KMS-11 (cell line): ENCODE results near the gene RPTOR.

Experiments
- H2AFZ ChIP-seq: fragments of 200-600 bp; sonication (generic); 2 replicates; pipeline ENCODE4 v1.6.1; 2016; ENCODE audit warnings: antibody characterized with exemption, mixed run types, low read depth
- H3K27ac ChIP-seq: fragments of 200-600 bp; sonication (generic); 2 replicates; pipeline ENCODE4 v1.6.1; 2016; ENCODE audit warnings: mild to moderate bottlenecking, mixed run types
- H3K27me3 ChIP-seq: fragments of 200-600 bp; sonication (generic); 2 replicates; pipeline ENCODE4 v1.6.1; 2017; ENCODE audit warnings: mild to moderate bottlenecking, low read depth, mixed run types, moderate library complexity; ENCODE audit not compliant: insufficient read depth
- H3K36me3 ChIP-seq: fragments of 200-600 bp; sonication (generic); 2 replicates; pipeline ENCODE4 v1.6.1; 2017; ENCODE audit warnings: mild to moderate bottlenecking, mixed run types; ENCODE audit not compliant: insufficient read depth
- H3K4me1 ChIP-seq: fragments of 200-600 bp; sonication (generic); 2 replicates; pipeline ENCODE4 v1.6.1; 2016; ENCODE audit warnings: mild to moderate bottlenecking, low read depth, mixed run types; ENCODE audit not compliant: poor library complexity, severe bottlenecking
- H3K4me2 ChIP-seq: fragments of 200-600 bp; sonication (generic); 2 replicates; pipeline ENCODE4 v1.7.0; 2016; ENCODE audit warnings: mild to moderate bottlenecking, mixed run types
- H3K4me3 ChIP-seq: fragments of 200-600 bp; sonication (generic); IDR thresholded peaks from 2 replicates; pipeline ENCODE4 v1.6.1; 2017; ENCODE audit warnings: low read depth, low read length, mixed read lengths; ENCODE audit not compliant: insufficient read depth
- H3K79me2 ChIP-seq: fragments of 200-600 bp; sonication (generic); 2 replicates; pipeline ENCODE4 v1.6.1; 2016; ENCODE audit warnings: low read depth, mixed run types; ENCODE audit not compliant: insufficient read depth
- H3K9ac ChIP-seq: fragments of 200-600 bp; sonication (generic); 2 replicates; pipeline ENCODE4 v1.6.1; 2016; ENCODE audit warnings: mild to moderate bottlenecking, mixed run types
- H4K20me1 ChIP-seq: fragments of 200-600 bp; sonication (generic); 2 replicates; pipeline ENCODE4 v1.6.1; 2016; ENCODE audit warnings: mild to moderate bottlenecking, mixed run types; ENCODE audit not compliant: insufficient read depth
- CTCF ChIP-seq: fragments of 200-600 bp; sonication (generic); conservative IDR thresholded peaks from 2 replicates; pipeline ENCODE4 v1.6.1; 2017; ENCODE audit warnings: low read depth, mild to moderate bottlenecking, antibody characterized with exemption, low read length, moderate library complexity, mixed read lengths

The RPTOR gene

GRCh38 chr17:80640366-80641084 is 95.9 kb downstream of the RPTOR start:
- no peaks in the 10 kb centered on the region for H3K4me1 ChIP-seq
- no peak overlapping the region for H3K9ac ChIP-seq
- no peak overlapping the region for H3K4me2 ChIP-seq
- no peaks in the 10 kb centered on the region for H4K20me1 ChIP-seq
- TF ChIP-seq CTCF, result no peak
- H3K27me3 ChIP-seq, result no peaks in the 10 kb centered on the region
- no peaks in the 10 kb centered on the region for H3K36me3 ChIP-seq
- H3K79me2 ChIP-seq, result peaks cover 5% of the 10 kb centered on the region; the same call in 1 of the 2 replicates
- H3K27ac ChIP-seq, result no peak overlapping the region
- no peak overlapping the region for H2AFZ ChIP-seq
- H3K4me3 ChIP-seq, result no peak overlapping the region

GRCh38 chr17:80643326-80644099 is 98.9 kb downstream of the RPTOR start:
- Histone ChIP-seq H3K4me3 (no peak overlapping the region), H4K20me1 (no peaks in the 10 kb centered on the region), H2AFZ (no peak overlapping the region), H3K27ac (no peak overlapping the region), H3K4me2 (no peak overlapping the region), H3K36me3 (no peaks in the 10 kb centered on the region), H3K79me2 (peaks cover 4% of the 10 kb centered on the region; the same call in 1 of the 2 replicates), H3K9ac (no peak overlapping the region), H3K27me3 (no peaks in the 10 kb centered on the region), H3K4me1 (peaks cover 11% of the 10 kb centered on the region)
- no peak for TF ChIP-seq CTCF

DNA sequence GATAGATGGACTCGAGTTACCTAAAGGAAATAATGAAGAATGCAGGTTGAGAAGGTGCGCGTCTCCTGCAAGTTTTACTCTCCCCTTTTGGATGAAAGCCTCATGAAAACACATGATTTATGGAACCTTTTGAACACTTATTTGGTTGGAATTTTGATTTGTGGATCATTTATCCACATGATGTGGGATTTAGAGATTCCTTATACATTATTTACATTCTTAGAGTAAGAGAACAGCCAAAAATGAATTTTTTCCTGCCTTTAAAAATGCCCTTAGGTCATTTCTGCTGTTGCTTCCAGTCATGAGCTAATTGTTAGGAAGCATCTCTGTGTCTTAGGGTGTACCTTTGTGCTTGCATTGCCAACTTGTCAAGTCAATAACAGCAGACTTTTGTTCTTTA is 99.9 kb downstream of the RPTOR start:
- H3K27me3 ChIP-seq, result no peaks in the 10 kb centered on the region
- peaks cover 4% of the 10 kb centered on the region; the same call in 1 of the 2 replicates for H3K79me2 ChIP-seq
- no peak overlapping the region for H3K4me3 ChIP-seq
- no peak overlapping the region for H3K27ac ChIP-seq
- H3K4me2 ChIP-seq, result no peak overlapping the region
- no peaks in the 10 kb centered on the region for H3K36me3 ChIP-seq
- no peak overlapping the region for H2AFZ ChIP-seq
- peaks cover 11% of the 10 kb centered on the region for H3K4me1 ChIP-seq
- no peak for TF ChIP-seq CTCF
- no peaks in the 10 kb centered on the region for H4K20me1 ChIP-seq
- H3K9ac ChIP-seq, result no peak overlapping the region

GRCh38 chr17:80645706-80646325 is 101.2 kb downstream of the RPTOR start:
- no peak overlapping the region for H2AFZ ChIP-seq
- no peaks in the 10 kb centered on the region for H3K27me3 ChIP-seq
- no peaks in the 10 kb centered on the region for H3K36me3 ChIP-seq
- TF ChIP-seq CTCF, result no peak
- H3K79me2 ChIP-seq, result peaks cover 4% of the 10 kb centered on the region; the same call in 1 of the 2 replicates
- H3K4me1 ChIP-seq, result peaks cover 11% of the 10 kb centered on the region
- H3K4me3 ChIP-seq, result no peak overlapping the region
- H3K9ac ChIP-seq, result no peak overlapping the region
- H3K4me2 ChIP-seq, result no peak overlapping the region
- H3K27ac ChIP-seq, result no peak overlapping the region
- H4K20me1 ChIP-seq, result no peaks in the 10 kb centered on the region
